Activated CD8-positive, alpha-beta T cell treated with anti-CD3 and anti-CD28 coated beads for 36 hours (primary cell): ENCODE data around the gene ATP6V0A4. TPM values are rescaled to one million over a fixed set of nuclear protein-coding genes. Genes with fewer than 3 reads are reported as not detected.

Experiments
- ATAC-seq: fragments of 200-7000 bp; cut with Tn5 transposase; one replicate; pipeline ENCODE4 v1.10.0; 2021; ENCODE audit warnings: mild to moderate bottlenecking, moderate library complexity
- CTCF ChIA-PET: fragments of 350-600 bp; sonication (Branson Sonifier 250); formaldehyde crosslinking; loops from one replicate; lab custom pipeline; 2021; ENCODE audit warnings: antibody characterized with exemption; lab: Charles Lee
- POLR2A ChIA-PET: fragments of 350-600 bp; sonication (Branson Sonifier 250); formaldehyde crosslinking; loops from one replicate; lab custom pipeline; 2021; ENCODE audit warnings: antibody characterized with exemption; lab: Charles Lee
- DNase-seq: peaks from one replicate; pipeline ENCODE4 v3.0.0-alpha.2; 2020
- H3K27ac Mint-ChIP-seq: one replicate; pipeline ENCODE4 v1.8.0; 2021; ENCODE audit warnings: mild to moderate bottlenecking, mixed read lengths
- H3K27me3 Mint-ChIP-seq: one replicate; pipeline ENCODE4 v1.8.0; 2021; ENCODE audit warnings: mixed read lengths
- H3K36me3 Mint-ChIP-seq: one replicate; pipeline ENCODE4 v1.8.0; 2021; ENCODE audit warnings: low read depth, mixed read lengths
- H3K4me1 Mint-ChIP-seq: one replicate; pipeline ENCODE4 v1.8.0; 2021; ENCODE audit warnings: low read depth, mixed read lengths
- H3K4me3 Mint-ChIP-seq: one replicate; pipeline ENCODE4 v1.8.0; 2021; ENCODE audit warnings: mild to moderate bottlenecking, moderate library complexity, mixed read lengths
- H3K9me3 Mint-ChIP-seq: one replicate; pipeline ENCODE4 v1.8.0; 2021; ENCODE audit warnings: mixed read lengths
- intact Hi-C: fragments of 100-400 bp; cut with micrococcal nuclease; formaldehyde crosslinking; loops from one replicate; pipeline ENCODE4 v1.10.0; 2022
- total RNA-seq, 2 experiments: library from RNA; stranded (reverse); gene quantifications; one replicate each; pipeline ENCODE4 v1.2.3, GENCODE V29; 2021
- TF ChIP-seq, protein P1 (sequence below): fragments of 200-600 bp; IDR thresholded peaks from one replicate; pipeline ENCODE4 v1.8.0; 2022; ENCODE audit warnings: antibody characterized with exemption, mild to moderate bottlenecking

Gene ATP6V0A4
- total RNA-seq, 2 experiments from 2014 or later: not detected

DNA sequence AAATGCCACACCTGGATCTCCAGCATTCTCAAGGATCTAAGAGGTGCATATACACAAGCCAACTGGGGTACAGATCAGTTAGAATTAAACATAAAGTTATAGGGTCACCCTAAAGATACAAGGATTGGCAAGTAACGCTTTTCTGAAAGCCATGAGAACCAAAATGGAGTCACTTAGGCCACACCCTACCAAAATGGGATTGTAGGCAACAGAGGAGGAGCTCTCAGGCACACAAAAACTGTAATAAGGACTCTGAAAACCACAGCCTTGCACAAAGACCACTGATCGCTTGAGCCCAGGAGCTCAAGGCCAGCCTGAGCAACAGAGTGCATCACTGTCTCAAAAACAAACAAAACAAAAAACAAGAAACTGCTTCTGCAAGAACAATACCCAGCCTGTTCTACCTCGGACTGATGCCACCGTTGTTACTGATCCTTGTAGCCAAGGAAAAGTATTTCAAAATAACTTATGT, 132.3 kb downstream of the ATP6V0A4 start:
- Mint-ChIP-seq H3K27me3 (peaks cover 7% of the 10 kb centered on the region), H3K27ac (no peak overlapping the region), H3K36me3 (no peaks in the 10 kb centered on the region), H3K9me3 (no peaks in the 10 kb centered on the region), H3K4me3 (no peak overlapping the region), H3K4me1 (peaks cover 8% of the 10 kb centered on the region)
- TF ChIP-seq, protein P1, sequence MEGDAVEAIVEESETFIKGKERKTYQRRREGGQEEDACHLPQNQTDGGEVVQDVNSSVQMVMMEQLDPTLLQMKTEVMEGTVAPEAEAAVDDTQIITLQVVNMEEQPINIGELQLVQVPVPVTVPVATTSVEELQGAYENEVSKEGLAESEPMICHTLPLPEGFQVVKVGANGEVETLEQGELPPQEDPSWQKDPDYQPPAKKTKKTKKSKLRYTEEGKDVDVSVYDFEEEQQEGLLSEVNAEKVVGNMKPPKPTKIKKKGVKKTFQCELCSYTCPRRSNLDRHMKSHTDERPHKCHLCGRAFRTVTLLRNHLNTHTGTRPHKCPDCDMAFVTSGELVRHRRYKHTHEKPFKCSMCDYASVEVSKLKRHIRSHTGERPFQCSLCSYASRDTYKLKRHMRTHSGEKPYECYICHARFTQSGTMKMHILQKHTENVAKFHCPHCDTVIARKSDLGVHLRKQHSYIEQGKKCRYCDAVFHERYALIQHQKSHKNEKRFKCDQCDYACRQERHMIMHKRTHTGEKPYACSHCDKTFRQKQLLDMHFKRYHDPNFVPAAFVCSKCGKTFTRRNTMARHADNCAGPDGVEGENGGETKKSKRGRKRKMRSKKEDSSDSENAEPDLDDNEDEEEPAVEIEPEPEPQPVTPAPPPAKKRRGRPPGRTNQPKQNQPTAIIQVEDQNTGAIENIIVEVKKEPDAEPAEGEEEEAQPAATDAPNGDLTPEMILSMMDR: no peak
- DNase-seq: no peak
- POLR2A ChIA-PET: no interaction called here
- CTCF ChIA-PET: no interaction called here
- intact Hi-C loops: no loop called here
- no peak for ATAC-seq

DNA sequence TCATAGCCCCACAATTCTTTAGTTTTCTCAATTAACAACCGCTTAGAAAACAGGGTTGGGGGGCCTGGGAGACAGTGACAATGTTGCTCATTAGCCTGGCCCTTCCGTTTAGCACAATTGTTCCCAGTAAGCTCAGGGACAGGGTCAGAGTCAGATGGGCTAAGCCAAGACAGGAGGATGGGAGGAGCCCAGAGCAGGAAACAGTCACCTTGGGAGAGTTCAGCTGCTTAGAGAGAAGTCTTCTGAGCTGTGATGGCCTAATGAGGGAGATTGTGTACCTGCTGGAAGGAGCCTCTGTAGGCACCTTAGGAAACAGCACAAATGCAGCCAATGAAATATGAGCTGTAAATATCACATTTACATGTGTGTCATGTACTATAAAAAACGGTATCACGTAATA, 132.7 kb downstream of the ATP6V0A4 start:
- H3K4me1 Mint-ChIP-seq: peaks cover 8% of the 10 kb centered on the region
- POLR2A ChIA-PET: no interaction called here
- H3K9me3 Mint-ChIP-seq: no peaks in the 10 kb centered on the region
- intact Hi-C loops: no loop called here
- CTCF ChIA-PET: no interaction called here
- H3K36me3 Mint-ChIP-seq: no peaks in the 10 kb centered on the region
- no peak for DNase-seq
- TF ChIP-seq, protein P1: no peak
- H3K27me3 Mint-ChIP-seq: peaks cover 7% of the 10 kb centered on the region
- peak overlapping the region; percentile 37 for H3K4me3 Mint-ChIP-seq
- ATAC-seq: no peak
- H3K27ac Mint-ChIP-seq: no peak overlapping the region

DNA sequence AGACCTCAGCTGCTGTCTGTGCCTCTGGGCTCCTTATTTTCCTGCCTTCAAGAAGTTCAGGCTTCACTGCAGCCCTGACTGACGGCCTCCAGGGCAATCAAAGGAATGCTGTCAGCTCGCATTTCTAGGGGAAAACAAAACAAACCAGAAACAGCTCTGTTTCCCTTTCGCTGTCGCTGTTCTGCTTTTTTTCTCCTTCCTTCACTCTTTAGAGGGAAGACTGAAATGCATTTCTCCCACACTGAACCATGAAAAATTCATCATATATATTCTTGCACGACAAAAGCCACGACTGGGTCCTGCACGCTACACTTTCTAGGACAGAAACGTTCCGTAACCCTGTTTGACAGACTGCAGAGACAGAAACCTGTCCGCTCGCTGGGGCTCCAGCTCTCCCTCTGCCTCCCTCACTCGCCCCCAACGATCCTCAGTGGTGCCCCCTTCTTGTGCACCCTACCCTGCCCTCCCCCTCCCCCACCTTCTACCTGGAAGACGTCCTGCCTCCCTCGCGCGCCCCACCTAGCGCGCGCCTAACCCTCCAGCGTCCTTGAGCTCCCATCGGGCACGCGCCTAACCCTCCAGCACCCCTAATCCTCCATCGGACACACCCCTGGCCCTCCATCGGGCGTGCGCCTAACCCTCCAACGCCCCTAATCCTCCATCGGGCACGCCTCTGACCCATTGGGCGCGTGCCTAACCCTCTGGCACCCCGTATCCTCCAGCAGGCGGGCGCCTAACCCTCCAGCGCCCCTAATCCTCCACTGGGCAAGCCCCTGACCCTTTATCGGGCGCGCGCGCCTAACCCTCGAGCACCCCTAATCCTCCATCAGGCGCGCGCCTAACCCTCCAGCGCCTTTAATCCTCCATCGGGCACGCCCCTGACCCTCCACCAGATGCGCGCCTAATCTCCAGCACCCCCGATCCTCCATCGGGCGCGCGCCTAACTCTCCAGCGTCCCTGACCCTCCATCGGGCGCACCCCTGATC, 134.0 kb downstream of the ATP6V0A4 start:
- ATAC-seq: peak; percentile 45
- POLR2A ChIA-PET: no interaction called here
- TF ChIP-seq, protein P1: no peak
- Mint-ChIP-seq H3K27me3 (peaks cover 7% of the 10 kb centered on the region), H3K36me3 (no peaks in the 10 kb centered on the region), H3K9me3 (no peaks in the 10 kb centered on the region), H3K4me3 (peak overlapping the region; percentile 66), H3K27ac (no peak overlapping the region), H3K4me1 (peaks cover 8% of the 10 kb centered on the region)
- intact Hi-C loops: no loop called here
- peak; percentile 21 for DNase-seq
- CTCF ChIA-PET: no interaction called here

DNA sequence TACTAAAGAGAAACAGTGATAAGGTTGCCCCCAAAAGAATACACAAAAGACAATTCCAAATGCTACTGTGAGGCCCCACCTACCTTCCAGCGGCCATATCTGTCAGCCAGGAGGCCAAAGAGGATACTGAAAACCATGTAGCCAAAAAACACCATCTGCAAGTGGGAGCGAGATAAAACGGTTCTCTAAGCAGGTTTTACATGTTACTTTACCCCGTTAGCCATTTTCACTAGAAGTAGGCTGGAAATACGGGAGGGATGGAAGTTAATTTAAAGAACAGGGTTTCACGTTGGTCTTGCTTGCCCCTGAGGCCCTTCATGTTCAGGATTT, 135.0 kb downstream of the ATP6V0A4 start:
- ChIA-PET CTCF (no interaction called here), POLR2A (no interaction called here)
- TF ChIP-seq, protein P1: no peak
- H3K27ac Mint-ChIP-seq: no peak overlapping the region
- no peaks in the 10 kb centered on the region for H3K9me3 Mint-ChIP-seq
- H3K4me1 Mint-ChIP-seq: peaks cover 7% of the 10 kb centered on the region
- intact Hi-C loops: no loop called here
- DNase-seq (no peak), ATAC-seq (no peak)
- H3K4me3 Mint-ChIP-seq: no peak overlapping the region
- no peaks in the 10 kb centered on the region for H3K36me3 Mint-ChIP-seq
- H3K27me3 Mint-ChIP-seq: peaks cover 7% of the 10 kb centered on the region
